ENCODE results near the gene LRP2. TPM values are rescaled to one million over a fixed set of nuclear protein-coding genes. Genes with fewer than 3 reads are reported as not detected.

LRP2 gene
- total and polyA plus RNA-seq, 2 donors from 2014 or later, result 44.7 to 85.4 TPM

GRCh38 chr2:169298007-169298406 lies 64.3 kb downstream of the LRP2 start:
- FAIRE-seq, result no peak
- Histone ChIP-seq H3K27me3 (ENCODE audit: control insufficient read depth, insufficient read depth, low read length) (no peaks in the 10 kb centered on the region), H3K4me3 (ENCODE audit: low read length in 3 of 3) (no peak overlapping the region), H3K36me3 (ENCODE audit: control insufficient read depth in 2 of 3, insufficient read depth in 3 of 3, low read length in 3 of 3) (peaks cover 0 to 18% (median 3%) of the 10 kb centered on the region in 3 donors), H3K9ac (ENCODE audit: low read length in 3 of 3) (no peak overlapping the region), H3K4me1 (ENCODE audit: control insufficient read depth in 2 of 3, insufficient read depth in 2 of 3, low read depth in 1 of 3, low read length in 3 of 3) (no peaks in the 10 kb centered on the region), H3K27ac (ENCODE audit: low read depth in 2 of 2, low read length in 2 of 2) (no peak overlapping the region), H3K9me3 (ENCODE audit: control insufficient read depth in 2 of 3, insufficient read depth in 1 of 3, low read length in 3 of 3) (no peaks in the 10 kb centered on the region)
- intact Hi-C loops (cut with DNase I), result no loop called here
- no peak for DNase-seq
- TF ChIP-seq CTCF (IDR thresholded peaks at IDR 0.05; ENCODE audit: borderline replicate concordance, extremely low read depth, insufficient read depth), result no peak

GRCh38 chr2:169294001-169294675 lies 68.2 kb downstream of the LRP2 start:
- intact Hi-C loops (cut with DNase I), result no loop called here
- no peak for TF ChIP-seq CTCF (IDR thresholded peaks at IDR 0.05; ENCODE audit: borderline replicate concordance, extremely low read depth, insufficient read depth)

GRCh38 chr2:169291517-169291916 lies 70.8 kb downstream of the LRP2 start:
- no peak for TF ChIP-seq CTCF (IDR thresholded peaks at IDR 0.05; ENCODE audit: borderline replicate concordance, extremely low read depth, insufficient read depth)
- intact Hi-C loops (cut with DNase I), result no loop called here
- no peak for FAIRE-seq
- Histone ChIP-seq H3K4me1 (ENCODE audit: control insufficient read depth in 2 of 3, insufficient read depth in 2 of 3, low read depth in 1 of 3, low read length in 3 of 3) (no peaks in the 10 kb centered on the region), H3K27me3 (ENCODE audit: control insufficient read depth, insufficient read depth, low read length) (no peaks in the 10 kb centered on the region), H3K9me3 (ENCODE audit: control insufficient read depth in 2 of 3, insufficient read depth in 1 of 3, low read length in 3 of 3) (no peaks in the 10 kb centered on the region), H3K36me3 (ENCODE audit: control insufficient read depth in 2 of 3, insufficient read depth in 3 of 3, low read length in 3 of 3) (peaks cover 0 to 40% (median 9%) of the 10 kb centered on the region in 3 donors), H3K4me3 (ENCODE audit: low read length in 3 of 3) (no peak overlapping the region), H3K9ac (ENCODE audit: low read length in 3 of 3) (no peak overlapping the region), H3K27ac (ENCODE audit: low read depth in 2 of 2, low read length in 2 of 2) (no peak overlapping the region)
- DNase-seq, result no peak

More at GRCh38 chr2:169294001-169294675, 68.2 kb downstream of the LRP2 start:
- Histone ChIP-seq H3K27ac (ENCODE audit: low read depth in 2 of 2, low read length in 2 of 2) (no peak overlapping the region), H3K4me3 (ENCODE audit: low read length in 3 of 3) (no peak overlapping the region), H3K36me3 (ENCODE audit: control insufficient read depth in 2 of 3, insufficient read depth in 3 of 3, low read length in 3 of 3) (peaks cover 0 to 30% (median 3%) of the 10 kb centered on the region in 3 donors), H3K27me3 (ENCODE audit: control insufficient read depth, insufficient read depth, low read length) (no peaks in the 10 kb centered on the region), H3K4me1 (ENCODE audit: control insufficient read depth in 2 of 3, insufficient read depth in 2 of 3, low read depth in 1 of 3, low read length in 3 of 3) (no peaks in the 10 kb centered on the region), H3K9ac (ENCODE audit: low read length in 3 of 3) (no peak overlapping the region), H3K9me3 (ENCODE audit: control insufficient read depth in 2 of 3, insufficient read depth in 1 of 3, low read length in 3 of 3) (no peaks in the 10 kb centered on the region)
- no peak for FAIRE-seq
- no peak for DNase-seq
